Stimulated activated CD8-positive, alpha-beta memory T cell treated with anti-CD3 and anti-CD28 coated beads, Interleukin-12 subunit alpha, Interleukin-12 subunit beta, amount 100 ng/mL, for 1 hour (primary cell): Measurements from ENCODE around the gene ZFP36L1.

Experiments used
- DNase-seq: peaks from one replicate; pipeline ENCODE4 v3.0.0-alpha.2; 2020; ENCODE audit warnings: low read depth

The ZFP36L1 gene

DNA sequence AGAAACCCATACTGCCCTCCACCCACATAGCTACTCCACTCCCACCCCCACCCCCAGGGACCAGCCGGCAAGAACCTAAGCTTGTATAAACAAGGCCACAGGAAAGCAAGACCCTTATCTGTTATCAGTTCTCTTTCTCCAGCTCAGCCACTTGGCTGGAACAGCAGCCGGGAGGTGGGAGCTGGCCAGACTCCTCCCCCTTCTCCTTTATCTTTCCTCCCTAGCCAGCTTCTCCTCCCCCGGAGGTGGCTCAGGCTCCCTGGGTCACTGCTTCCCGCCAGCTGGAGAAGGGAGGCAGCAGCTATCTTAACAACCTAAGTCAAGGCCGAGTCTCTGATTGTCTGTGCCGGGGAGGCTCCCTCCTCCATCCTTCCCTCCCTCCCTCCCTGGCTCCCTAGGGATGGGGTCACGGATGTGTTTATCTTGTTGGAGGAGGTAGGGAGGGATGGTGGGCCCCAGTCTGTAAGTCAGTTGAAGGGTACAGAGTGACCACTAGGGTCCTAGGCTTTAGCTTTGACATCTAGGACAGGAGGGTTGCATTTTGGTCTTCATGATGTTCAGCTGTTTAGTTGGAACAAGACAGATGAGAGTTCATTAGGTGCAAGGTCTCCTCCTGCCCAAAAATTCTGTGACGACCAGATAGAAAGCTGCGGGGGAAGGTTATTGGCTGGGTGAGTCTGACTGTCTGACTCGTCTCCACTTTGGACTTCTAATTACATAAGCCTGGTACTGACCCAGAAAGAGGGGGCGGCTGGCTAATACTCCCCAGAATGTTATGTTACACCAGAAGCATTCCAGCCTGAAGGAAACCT is 29.7 kb downstream of the ZFP36L1 start:
- no peak for DNase-seq

DNA sequence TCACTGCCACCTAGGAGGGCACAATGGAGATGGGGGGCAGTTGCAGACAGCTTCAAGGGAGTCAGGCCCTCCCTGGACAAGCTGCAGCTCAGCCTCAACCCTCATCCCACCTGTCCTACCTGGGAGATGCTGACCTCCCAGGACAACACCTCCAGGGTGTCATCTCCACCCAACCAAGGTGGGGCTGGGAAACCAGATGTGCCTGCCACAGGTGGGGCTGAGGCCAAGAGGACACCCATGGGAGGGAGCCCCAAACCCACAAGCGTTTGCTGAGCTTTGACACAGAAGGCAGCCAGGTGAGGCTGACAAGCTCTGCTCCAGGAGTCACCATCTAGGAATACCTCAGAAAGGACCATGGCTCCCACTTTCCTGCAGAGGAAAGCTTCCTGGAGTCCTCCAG is 31.5 kb downstream of the ZFP36L1 start:
- DNase-seq, result no peak

- no peak for DNase-seq
Measured at GRCh38 chr14:68760761-68761160, 32.1 kb downstream of the ZFP36L1 start.

DNA sequence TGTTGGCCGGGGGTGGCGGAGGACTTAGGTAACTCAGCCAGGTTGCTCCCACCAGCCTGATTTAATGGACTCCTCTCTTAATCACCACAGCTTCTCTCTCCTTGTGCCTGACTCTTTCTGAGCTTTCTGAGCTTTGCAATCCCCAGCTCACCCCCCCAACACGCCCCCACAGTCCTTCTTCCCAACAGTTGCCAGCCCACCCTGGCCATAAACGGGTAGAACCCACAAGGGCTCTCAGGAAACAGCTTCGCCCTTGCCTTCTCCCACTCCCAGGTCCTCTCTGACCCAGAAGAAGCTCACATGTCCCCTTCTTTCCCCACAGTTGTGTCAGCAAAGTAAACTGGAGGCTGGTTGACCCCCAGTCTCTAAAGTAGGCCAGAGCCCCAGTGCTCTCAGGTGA is 32.9 kb downstream of the ZFP36L1 start:
- no peak for DNase-seq

- DNase-seq, result no peak
Measured at GRCh38 chr14:68759017-68759560, 33.8 kb downstream of the ZFP36L1 start.

DNA sequence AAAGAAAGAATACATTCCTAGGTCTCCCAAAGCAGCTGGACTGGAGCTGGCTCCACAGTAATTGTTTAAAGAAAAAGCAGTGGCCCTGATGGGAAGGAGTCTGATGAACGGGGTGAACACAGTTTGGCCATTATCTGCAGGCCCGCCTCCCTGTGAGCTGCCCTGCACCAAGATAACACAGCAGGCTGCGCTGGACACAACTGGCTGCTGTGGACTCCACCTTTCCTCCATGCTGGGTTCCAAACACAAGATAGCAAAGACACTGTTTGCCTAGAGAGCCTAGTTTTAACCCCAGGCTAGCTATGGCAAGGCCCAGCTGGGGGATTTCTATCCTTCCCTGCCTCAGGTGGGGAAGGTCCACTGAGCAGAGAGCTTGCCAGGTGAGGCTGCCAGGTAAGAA is 34.6 kb downstream of the ZFP36L1 start:
- no peak for DNase-seq

DNA sequence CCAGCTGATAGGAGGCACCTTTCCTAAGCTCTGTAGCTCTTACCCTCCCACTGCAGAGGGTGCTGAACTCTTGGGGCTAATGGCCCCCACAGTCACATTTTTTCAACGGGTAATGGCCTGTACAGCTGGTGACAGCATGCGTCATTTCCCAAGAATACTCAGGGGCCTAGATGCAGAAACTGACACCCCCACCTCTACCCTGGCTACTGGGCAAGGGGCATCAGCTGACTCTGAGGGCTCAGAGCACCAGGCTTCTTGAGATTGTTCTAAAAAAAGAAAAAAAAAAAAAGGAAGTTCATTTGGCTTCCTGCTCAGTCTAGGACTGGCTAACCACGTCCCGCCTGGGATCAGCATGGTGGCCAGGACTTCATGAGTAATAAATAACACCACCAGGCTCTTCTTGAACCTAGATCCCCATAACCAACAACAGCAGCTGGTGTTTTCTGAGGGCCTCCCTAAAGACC is 35.2 kb downstream of the ZFP36L1 start:
- no peak for DNase-seq

- no peak for DNase-seq
Measured at GRCh38 chr14:68756734-68757133, 36.1 kb downstream of the ZFP36L1 start.

GRCh38 chr14:68756000-68756481 is 36.8 kb downstream of the ZFP36L1 start:
- DNase-seq, result no peak

DNA sequence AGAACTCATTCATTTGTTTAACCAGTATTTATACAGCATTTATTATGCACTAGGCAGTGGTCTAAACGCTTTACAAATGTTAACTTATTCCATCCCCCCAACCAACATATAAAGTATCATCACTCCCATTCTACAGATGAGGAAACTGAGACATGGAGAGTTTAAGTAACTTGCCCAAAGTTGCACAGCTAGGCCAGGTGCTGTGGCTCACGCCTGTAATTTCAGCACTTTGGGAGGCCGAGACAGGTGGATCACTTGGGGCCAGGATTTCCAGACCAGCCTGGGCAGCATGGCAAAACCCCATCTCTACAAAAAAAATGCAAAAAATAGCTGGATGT is 37.9 kb downstream of the ZFP36L1 start:
- no peak for DNase-seq

GRCh38 chr14:68753690-68754089 is 39.2 kb downstream of the ZFP36L1 start:
- no peak for DNase-seq

GRCh38 chr14:68752271-68753006 is 40.4 kb downstream of the ZFP36L1 start:
- no peak for DNase-seq

DNA sequence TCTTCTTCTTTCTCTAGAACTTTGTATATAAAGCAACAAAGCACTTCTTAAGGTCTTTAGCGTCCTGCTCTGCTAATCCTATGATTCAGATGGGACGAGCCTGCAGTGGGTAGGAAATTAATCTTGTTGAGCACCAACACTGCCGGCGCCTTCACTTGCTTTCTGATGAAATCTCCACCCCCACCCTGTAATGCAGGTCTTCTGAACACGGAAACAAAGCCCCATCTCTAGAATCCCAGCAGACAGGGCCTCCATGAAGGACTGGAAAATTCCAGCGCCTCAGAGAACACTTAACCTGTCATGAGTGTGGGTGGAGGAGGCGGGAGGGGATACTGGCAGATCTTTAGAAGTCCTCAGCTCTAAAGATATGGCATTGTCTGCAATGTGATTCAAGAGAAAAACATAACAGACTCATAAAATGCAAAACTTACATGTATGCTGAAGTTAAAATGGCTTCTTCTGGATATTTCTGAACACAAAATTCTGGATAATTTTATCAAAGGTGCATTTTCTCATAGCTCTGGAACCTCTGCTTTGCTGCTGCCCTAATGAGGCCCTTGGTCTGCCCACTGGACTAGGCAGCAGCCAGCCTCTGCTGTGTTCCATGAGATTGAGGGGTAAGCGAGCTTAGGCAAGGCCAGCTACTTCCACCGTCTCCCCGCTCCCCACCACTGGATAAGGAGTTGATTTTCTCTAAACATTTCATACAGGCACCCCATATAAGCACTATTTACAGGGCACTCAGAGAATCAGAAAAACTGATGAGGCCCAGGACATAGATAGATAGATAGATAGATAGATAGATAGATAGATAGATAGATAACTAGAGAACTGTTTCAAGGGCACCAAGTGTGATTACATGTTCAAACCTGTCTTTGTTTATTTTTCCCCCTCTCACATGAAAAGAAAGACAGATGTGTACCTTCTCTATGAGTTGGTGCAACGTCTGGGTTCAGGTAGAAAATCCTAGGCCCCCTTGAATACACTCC is 43.1 kb downstream of the ZFP36L1 start:
- no peak for DNase-seq

- DNase-seq, result no peak
Measured at GRCh38 chr14:68748691-68749090, 44.2 kb downstream of the ZFP36L1 start.

DNA sequence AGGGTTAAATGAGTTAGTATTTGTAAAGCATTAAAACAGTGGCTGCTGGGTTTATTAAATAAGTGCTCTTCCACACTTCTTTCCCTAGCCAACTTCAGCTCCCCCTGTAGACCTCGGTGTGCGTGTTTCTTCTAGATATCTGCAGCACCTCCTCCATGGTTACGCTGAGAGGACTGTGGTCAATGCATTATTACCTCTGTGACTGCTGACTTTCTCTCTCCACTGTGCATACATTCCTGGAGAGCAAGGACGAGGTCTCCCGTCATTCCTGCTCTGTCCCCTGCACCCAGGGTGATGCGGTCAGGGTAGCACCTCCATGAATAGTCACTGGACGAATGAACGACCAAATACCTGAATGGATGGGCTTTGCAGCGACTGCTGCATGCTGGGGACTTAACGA is 44.6 kb downstream of the ZFP36L1 start:
- no peak for DNase-seq

DNA sequence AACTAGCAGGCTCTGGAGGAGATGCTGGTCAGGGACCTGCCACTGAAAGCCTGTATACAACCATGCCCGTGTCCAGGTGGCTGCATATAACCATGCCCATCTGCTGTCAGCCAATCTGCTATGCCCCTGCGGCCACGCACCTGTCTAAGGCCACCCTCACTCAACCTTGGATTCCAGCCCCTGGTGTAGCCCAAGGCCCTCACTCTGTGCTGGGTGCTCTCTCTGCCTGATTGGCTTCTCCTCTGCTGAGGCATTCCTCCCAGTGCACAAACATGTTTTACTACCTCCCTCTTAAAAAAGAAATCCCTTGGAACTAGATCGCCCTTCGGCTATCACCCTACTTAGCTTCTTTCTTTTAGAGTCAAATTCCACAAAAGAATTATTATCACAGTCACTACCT is 45.5 kb downstream of the ZFP36L1 start:
- DNase-seq, result no peak

GRCh38 chr14:68744613-68745012 is 48.3 kb downstream of the ZFP36L1 start:
- no peak for DNase-seq

- DNase-seq, result no peak
Measured at GRCh38 chr14:68741839-68742470, 50.9 kb downstream of the ZFP36L1 start.

DNA sequence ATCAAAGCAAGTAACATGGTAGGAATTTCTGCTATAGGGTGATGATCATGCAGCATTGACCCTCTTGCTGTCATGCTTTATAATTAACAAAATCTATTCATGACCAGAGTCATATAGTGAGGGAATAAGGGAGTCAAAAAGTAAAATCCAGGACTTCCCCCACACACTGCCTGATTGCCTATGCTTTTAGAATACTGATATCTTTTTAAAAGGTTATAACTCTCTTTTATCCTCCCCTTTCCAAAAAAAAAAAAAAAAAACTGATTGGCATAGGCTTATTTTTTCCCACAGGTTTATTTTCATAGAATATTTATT is 51.4 kb downstream of the ZFP36L1 start:
- DNase-seq, result no peak

- no peak for DNase-seq
Measured at GRCh38 chr14:68740788-68741476, 51.9 kb downstream of the ZFP36L1 start.

DNA sequence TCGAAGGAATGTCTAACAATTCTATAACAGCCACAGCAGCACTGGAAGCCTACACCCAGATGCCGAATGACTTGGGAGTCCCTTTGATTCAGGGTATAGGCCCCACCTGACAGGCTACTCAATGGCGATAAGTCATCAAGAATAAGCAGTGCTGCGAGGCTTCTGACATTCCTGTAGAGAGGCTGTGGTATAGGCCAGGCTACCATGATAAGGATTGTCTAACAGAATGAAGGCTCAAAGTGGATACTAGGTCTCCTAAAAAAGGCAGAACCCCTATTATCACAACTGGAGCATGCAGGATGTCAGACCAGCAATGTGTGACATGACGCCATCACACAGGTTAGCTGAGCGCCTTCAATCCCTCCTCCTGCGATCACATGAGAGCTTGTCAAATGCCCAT is 53.2 kb downstream of the ZFP36L1 start:
- DNase-seq, result no peak
